Breast epithelium (tissue), 4 donors: ENCODE results near the gene TFF2. TPM values are rescaled to one million over a fixed set of nuclear protein-coding genes. Genes with fewer than 3 reads are reported as not detected.

Experiments used
- DNase-seq, 2 donors: peaks; one replicate each; pipeline ENCODE4 v3.0.0-alpha.2; 2019; ENCODE audit warnings: low spot score in 2 of 2
- H3K27ac ChIP-seq, 2 donors: fragments of 200-600 bp; sonication (generic) in 1 of 2; one replicate each; pipeline ENCODE4 v1.5.1; 2016 to 2019; ENCODE audit warnings: mild to moderate bottlenecking in 1 of 2
- H3K27me3 ChIP-seq, 2 donors: fragments of 200-600 bp; sonication (generic) in 1 of 2; one replicate each; pipeline versions ENCODE4 v1.5.1 to v1.6.0; 2017 to 2019; ENCODE audit warnings: control low read depth in 1 of 2, mild to moderate bottlenecking in 1 of 2
- H3K36me3 ChIP-seq: fragments of 200-600 bp; one replicate; pipeline ENCODE4 v1.5.1; 2019
- H3K4me1 ChIP-seq, 2 donors: fragments of 200-600 bp; sonication (generic); one replicate each; pipeline ENCODE4 v1.5.1; 2016 to 2019; ENCODE audit warnings: control low read depth in 1 of 2
- H3K4me3 ChIP-seq, 3 donors: fragments of 200-600 bp; sonication (generic); 1 replicate in 2 of 3; 2 replicates in 1 of 3; pipeline ENCODE4 v1.5.1; 2016 to 2019; ENCODE audit warnings: mild to moderate bottlenecking in 3 of 3, moderate library complexity in 2 of 3
- H3K9me3 ChIP-seq, 2 donors: fragments of 200-600 bp; sonication (generic) in 1 of 2; one replicate each; pipeline ENCODE4 v1.5.1; 2016 to 2019; ENCODE audit warnings: control low read depth in 1 of 2
- CTCF ChIP-seq, 3 donors: fragments of 450-650 bp; IDR thresholded peaks; one replicate each; pipeline ENCODE4 v1.5.1; 2016 to 2017; ENCODE audit warnings: antibody characterized with exemption in 3 of 3, mild to moderate bottlenecking in 3 of 3, moderate library complexity in 3 of 3
- POLR2A ChIP-seq: fragments of 450-650 bp; IDR thresholded peaks from one replicate; pipeline ENCODE4 v1.6.1; 2016; ENCODE audit warnings: antibody characterized with exemption, mild to moderate bottlenecking, moderate library complexity
- POLR2AphosphoS5 ChIP-seq, 3 donors: sonication (generic); formaldehyde crosslinking; IDR thresholded peaks; one replicate each; pipeline ENCODE4 v1.6.1; 2017; ENCODE audit warnings: antibody characterized with exemption in 3 of 3
- intact Hi-C: fragments of 100-400 bp; cut with DNase I; formaldehyde crosslinking; loops from one replicate; pipeline ENCODE4 v1.15.1; 2023; ENCODE audit warnings: low total_unique reads
- total RNA-seq, 3 donors: library from RNA; depleted of rRNA; stranded (reverse); fragments of >200 nt; gene quantifications; one replicate each; pipeline ENCODE4 v1.1.0, GENCODE V29; 2016

The TFF2 gene
- total RNA-seq, 3 donors from 2014 or later: not detected

- H3K27me3 ChIP-seq: peaks cover 0 to 4% of the 10 kb centered on the region in 2 donors
- no peak overlapping the region for H3K4me3 ChIP-seq
- TF ChIP-seq CTCF (IDR thresholded peaks at IDR 0.05) (no peak), POLR2AphosphoS5 (IDR thresholded peaks at IDR 0.05) (no peak), POLR2A (no peak)
- no peaks in the 10 kb centered on the region for H3K36me3 ChIP-seq
- no peaks in the 10 kb centered on the region for H3K4me1 ChIP-seq
- intact Hi-C loops: no loop called here
- no peak overlapping the region for H3K27ac ChIP-seq
- H3K9me3 ChIP-seq: no peaks in the 10 kb centered on the region
- peak in 1 of 2 donors; percentile 7 for DNase-seq
Observed at GRCh38 chr21:42379426-42380215, 28.8 kb upstream of the TFF2 start.

DNA sequence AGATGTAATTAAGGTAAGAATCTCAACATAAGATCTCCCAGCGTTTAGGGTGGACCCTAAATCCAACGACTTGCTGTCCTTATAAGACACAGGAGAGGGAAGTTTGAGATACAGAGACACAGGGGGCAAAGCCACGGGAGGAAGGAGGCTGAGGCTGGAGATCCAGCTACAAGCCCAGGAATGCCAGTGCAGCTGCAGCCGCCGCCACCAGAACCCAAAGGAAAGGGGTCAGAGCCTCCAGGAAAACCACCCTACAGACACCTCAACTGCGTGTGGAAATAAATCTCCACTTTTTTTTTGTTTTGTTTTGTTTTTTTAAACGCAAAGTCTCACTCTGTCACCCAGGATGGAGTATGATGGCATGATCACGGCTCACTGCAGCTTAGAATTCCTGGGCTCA lies 27.6 kb upstream of the TFF2 start:
- H3K27me3 ChIP-seq: peaks cover 0 to 4% of the 10 kb centered on the region in 2 donors
- intact Hi-C loops: no loop called here
- H3K27ac ChIP-seq: no peak overlapping the region
- H3K36me3 ChIP-seq: no peaks in the 10 kb centered on the region
- TF ChIP-seq CTCF (IDR thresholded peaks at IDR 0.05) (no peak), POLR2A (no peak), POLR2AphosphoS5 (IDR thresholded peaks at IDR 0.05) (no peak)
- DNase-seq: peak in 1 of 2 donors; percentile 9
- H3K4me1 ChIP-seq: no peaks in the 10 kb centered on the region
- no peak overlapping the region for H3K4me3 ChIP-seq
- no peaks in the 10 kb centered on the region for H3K9me3 ChIP-seq

- Histone ChIP-seq H3K4me1 (no peaks in the 10 kb centered on the region), H3K27ac (no peak overlapping the region), H3K4me3 (no peak overlapping the region), H3K27me3 (peaks cover 0 to 4% of the 10 kb centered on the region in 2 donors), H3K9me3 (no peaks in the 10 kb centered on the region), H3K36me3 (no peaks in the 10 kb centered on the region)
- peak in 1 of 2 donors; percentile 31 for DNase-seq
- TF ChIP-seq CTCF (IDR thresholded peaks at IDR 0.05): no peak
- no peak for TF ChIP-seq POLR2A
- TF ChIP-seq POLR2AphosphoS5 (IDR thresholded peaks at IDR 0.05): no peak
- intact Hi-C loops: no loop called here
Observed at GRCh38 chr21:42377951-42378340, 27.2 kb upstream of the TFF2 start.

DNA sequence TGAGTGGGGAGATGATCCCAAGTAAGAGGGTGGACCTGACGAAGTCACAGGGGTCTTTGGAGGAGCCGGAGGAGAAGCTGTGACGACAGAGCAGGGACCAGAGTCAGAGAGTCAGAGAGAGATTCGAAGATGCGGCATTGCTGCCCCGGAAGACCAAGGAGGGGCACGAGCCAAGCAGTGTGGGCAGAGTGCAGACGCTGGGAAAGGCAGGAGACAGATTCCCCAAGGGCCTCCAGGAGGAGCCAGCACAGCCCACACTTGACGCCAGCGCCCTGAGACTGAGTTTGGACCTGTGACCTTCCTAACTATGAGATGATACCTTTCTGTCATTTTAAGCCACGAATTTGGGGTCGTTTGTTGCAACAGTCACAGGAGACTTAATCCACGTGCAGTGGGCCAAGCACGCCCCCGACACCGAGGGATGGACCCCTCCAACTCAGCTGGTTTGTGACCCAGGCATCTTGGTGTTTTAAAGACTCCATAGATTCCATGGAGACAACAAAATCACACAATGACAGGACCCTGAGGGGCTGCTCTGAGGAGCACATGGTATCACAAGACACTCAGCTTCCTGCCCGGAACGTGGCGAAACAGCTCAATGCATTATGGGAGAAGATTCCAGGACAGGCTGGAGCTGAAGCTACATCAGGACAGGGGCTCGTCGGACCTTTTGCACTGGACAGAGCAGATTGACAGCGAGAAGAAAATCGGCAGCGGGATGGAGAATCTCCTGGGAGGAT lies 26.6 kb upstream of the TFF2 start:
- Histone ChIP-seq H3K4me1 (no peaks in the 10 kb centered on the region), H3K27ac (no peak overlapping the region), H3K36me3 (no peaks in the 10 kb centered on the region), H3K4me3 (no peak overlapping the region), H3K27me3 (peaks cover 0 to 4% of the 10 kb centered on the region in 2 donors), H3K9me3 (no peaks in the 10 kb centered on the region)
- DNase-seq: peak in 1 of 2 donors; percentile 28
- intact Hi-C loops: no loop called here
- TF ChIP-seq CTCF (IDR thresholded peaks at IDR 0.05) (no peak), POLR2A (no peak), POLR2AphosphoS5 (IDR thresholded peaks at IDR 0.05) (no peak)
